ENCODE data around the gene TGOLN2. TPM values are rescaled to one million over a fixed set of nuclear protein-coding genes. Genes with fewer than 3 reads are reported as not detected.

Gene TGOLN2
- total RNA-seq = 10 to 100 TPM; 58.6 to 67.0 TPM
- 46.4 TPM for polyA plus RNA-seq (2013, experiment 1 of 2)
- polyA plus RNA-seq (2013, experiment 2 of 2) = 44.3 TPM
- long read RNA-seq, experiment 1, partial matches to known transcripts = 4 of 25 reads
- long read RNA-seq, experiment 1, other reads (novel, unspliced or antisense) = 21 of 25 reads
- long read RNA-seq, experiment 2, full-length matches to known transcripts = 53 of 91 reads
- long read RNA-seq, experiment 2, partial matches to known transcripts = 9 of 91 reads
- long read RNA-seq, experiment 2, other reads (novel, unspliced or antisense) = 29 of 91 reads
- long read RNA-seq, experiment 3, full-length matches to known transcripts = 34 of 41 reads
- long read RNA-seq, experiment 3, partial matches to known transcripts = 4 of 41 reads
- long read RNA-seq, experiment 3, other reads (novel, unspliced or antisense) = 3 of 41 reads
- long read RNA-seq, experiment 4, full-length matches to known transcripts = 9 of 24 reads
- long read RNA-seq, experiment 4, partial matches to known transcripts = 2 of 24 reads
- long read RNA-seq, experiment 4, other reads (novel, unspliced or antisense) = 13 of 24 reads

DNA sequence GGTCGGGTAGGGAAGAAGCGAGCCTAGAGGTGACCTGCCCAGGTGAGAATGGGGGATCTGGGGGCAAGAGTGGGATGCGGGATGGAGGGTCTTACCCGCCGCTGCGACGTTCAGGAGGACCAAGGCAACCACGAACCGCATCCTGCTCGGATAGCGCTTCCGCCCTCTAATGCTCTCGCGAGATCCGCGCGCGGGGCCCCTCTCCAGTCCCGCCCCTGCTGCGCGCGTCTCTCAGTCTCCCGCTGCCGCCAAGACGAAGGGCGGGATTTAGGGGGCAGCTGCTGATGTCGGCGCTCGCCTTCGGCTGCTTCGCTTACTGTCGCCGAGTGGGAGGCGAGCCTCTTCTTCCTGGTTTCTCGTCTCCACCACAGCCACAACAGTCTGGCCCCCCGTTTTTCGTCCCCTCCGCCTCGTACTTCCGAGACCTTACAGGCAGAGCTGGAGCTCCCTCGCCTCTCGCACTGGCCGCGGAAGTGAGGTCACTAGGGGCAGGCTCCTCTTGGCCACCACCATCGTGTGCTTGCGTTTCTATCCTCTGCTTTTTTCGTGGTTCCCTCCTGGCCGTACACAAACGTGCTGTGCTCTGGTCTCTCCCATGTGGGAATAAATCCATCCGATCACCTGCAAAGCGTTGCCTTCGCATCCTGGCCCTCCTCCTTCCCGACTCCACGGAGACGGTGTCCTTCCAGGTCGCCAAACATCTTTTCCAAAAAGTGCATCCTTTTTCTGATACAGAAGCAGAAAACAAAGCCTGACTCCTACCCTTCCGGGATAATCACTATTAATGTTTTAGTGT is at the start of gene TGOLN2:
Gene TGOLN2, minus strand, starts transcription at position 168 of the 796 bp plus-strand sequence. Its CDS starts 27 bp downstream, at position 141.
- Histone ChIP-seq H3K4me1 (ENCODE audit: control insufficient read depth, insufficient read depth, low read length) (no peaks in the 10 kb centered on the region), H3K9me3 (ENCODE audit: control insufficient read depth, low read length) (no peaks in the 10 kb centered on the region), H3K9ac (ENCODE audit: extremely low read depth, low read length, poor library complexity, severe bottlenecking) (peak within 1 kb of the TSS; percentile 91), H3K4me3 (ENCODE audit: low read length) (peak within 1 kb of the TSS; percentile 95), H3K27ac (ENCODE audit: low read depth, low read length) (peak within 1 kb of the TSS; percentile 94), H3K36me3 (ENCODE audit: control insufficient read depth, insufficient read depth, low read length) (peaks cover 26% of the 10 kb centered on the region), H3K27me3 (ENCODE audit: control insufficient read depth, insufficient read depth, low read length, poor library complexity, severe bottlenecking) (no peaks in the 10 kb centered on the region)
- peak; percentile 95 for DNase-seq
- 0 to 1% methylated on average over 35 to 56 of the region's 57 CpGs for WGBS, 2 experiments (ENCODE audit: insufficient coverage in 1 of 2, insufficient read length in 1 of 2)
- H3K27me3 Mint-ChIP-seq (ENCODE audit: insufficient read depth) = peaks cover 3% of the 10 kb centered on the region
- peak within 1 kb of the TSS; percentile 73 for H3K4me3 Mint-ChIP-seq
- peaks cover 31% of the 10 kb centered on the region for H3K36me3 Mint-ChIP-seq (ENCODE audit: low read depth)
- peak within 1 kb of the TSS; percentile 98 for H3K27ac Mint-ChIP-seq
- no peaks in the 10 kb centered on the region for H3K9me3 Mint-ChIP-seq
- H3K4me1 Mint-ChIP-seq = peaks cover 30% of the 10 kb centered on the region
- peak; percentile 43 for TF ChIP-seq CTCF (conservative IDR thresholded peaks at IDR 0.05)

- H3K4me1 ChIP-seq (ENCODE audit: control insufficient read depth, insufficient read depth, low read length) = no peaks in the 10 kb centered on the region
- H3K9ac ChIP-seq (ENCODE audit: extremely low read depth, low read length, poor library complexity, severe bottlenecking) = no peak overlapping the region
- H3K27ac ChIP-seq (ENCODE audit: low read depth, low read length) = no peak overlapping the region
- H3K36me3 Mint-ChIP-seq (ENCODE audit: low read depth) = peaks cover 40% of the 10 kb centered on the region
- peaks cover 41% of the 10 kb centered on the region for H3K9me3 Mint-ChIP-seq
- H3K27ac Mint-ChIP-seq = no peak overlapping the region
- no peaks in the 10 kb centered on the region for H3K27me3 Mint-ChIP-seq (ENCODE audit: insufficient read depth)
- TF ChIP-seq CTCF (conservative IDR thresholded peaks at IDR 0.05) = no peak
- DNase-seq = no peak
- H3K9me3 ChIP-seq (ENCODE audit: control insufficient read depth, low read length) = peaks cover 34% of the 10 kb centered on the region
- H3K4me3 ChIP-seq (ENCODE audit: low read length) = no peak overlapping the region
- H3K4me1 Mint-ChIP-seq = peaks cover 12% of the 10 kb centered on the region
- 94 to 96% methylated on average over 11 of the region's 11 CpGs for WGBS, 2 experiments (ENCODE audit: insufficient coverage in 1 of 2, insufficient read length in 1 of 2)
- H3K27me3 ChIP-seq (ENCODE audit: control insufficient read depth, insufficient read depth, low read length, poor library complexity, severe bottlenecking) = no peaks in the 10 kb centered on the region
- H3K36me3 ChIP-seq (ENCODE audit: control insufficient read depth, insufficient read depth, low read length) = peaks cover 18% of the 10 kb centered on the region
- no peak overlapping the region for H3K4me3 Mint-ChIP-seq
Observed at GRCh38 chr2:85377083-85377482, 49.3 kb upstream of the TGOLN2 start.

GRCh38 chr2:85376291-85377065 is 48.7 kb upstream of the TGOLN2 start:
- no peak overlapping the region for H3K9ac ChIP-seq (ENCODE audit: extremely low read depth, low read length, poor library complexity, severe bottlenecking)
- Mint-ChIP-seq H3K27me3 (ENCODE audit: insufficient read depth) (no peaks in the 10 kb centered on the region), H3K36me3 (ENCODE audit: low read depth) (peaks cover 37% of the 10 kb centered on the region), H3K4me1 (peaks cover 12% of the 10 kb centered on the region), H3K9me3 (peaks cover 35% of the 10 kb centered on the region), H3K4me3 (no peak overlapping the region), H3K27ac (no peak overlapping the region)
- no peak overlapping the region for H3K27ac ChIP-seq (ENCODE audit: low read depth, low read length)
- H3K36me3 ChIP-seq (ENCODE audit: control insufficient read depth, insufficient read depth, low read length) = peaks cover 18% of the 10 kb centered on the region
- TF ChIP-seq CTCF (conservative IDR thresholded peaks at IDR 0.05) = no peak
- WGBS, 2 experiments (ENCODE audit: insufficient coverage in 1 of 2, insufficient read length in 1 of 2) = 92% methylated on average over 5 of the region's 5 CpGs
- peaks cover 32% of the 10 kb centered on the region for H3K9me3 ChIP-seq (ENCODE audit: control insufficient read depth, low read length)
- no peak for DNase-seq
- no peaks in the 10 kb centered on the region for H3K27me3 ChIP-seq (ENCODE audit: control insufficient read depth, insufficient read depth, low read length, poor library complexity, severe bottlenecking)
- H3K4me3 ChIP-seq (ENCODE audit: low read length) = no peak overlapping the region
- no peaks in the 10 kb centered on the region for H3K4me1 ChIP-seq (ENCODE audit: control insufficient read depth, insufficient read depth, low read length)

All from endodermal cell (in vitro differentiated cells).